ENCODE measurements around the gene PRKCI. TPM values are rescaled to one million over a fixed set of nuclear protein-coding genes. Genes with fewer than 3 reads are reported as not detected.
"Not testable (repeated sequence)": the region's sequence is repeated elsewhere in the genome, so short reads cannot be mapped to it uniquely, and the experiment has no call there.

Gene PRKCI
- total RNA-seq, 1 donor from 2014 or later = 95.8 TPM

GRCh38 chr3:170222647-170223541 is 670 bp downstream of the PRKCI start:
- FAIRE-seq (no peak), DNase-seq (ENCODE audit: low spot score in 2 of 2) (peak; percentile 40 to 48)

GRCh38 chr3:170225166-170225565 is 2.9 kb downstream of the PRKCI start:
- DNase-seq (ENCODE audit: low spot score in 2 of 2) = no peak
- no peak for FAIRE-seq

- DNase-seq (ENCODE audit: low spot score in 2 of 2) (no peak), FAIRE-seq (no peak)
Observed at GRCh38 chr3:170226426-170226960, 4.3 kb downstream of the PRKCI start.

DNA sequence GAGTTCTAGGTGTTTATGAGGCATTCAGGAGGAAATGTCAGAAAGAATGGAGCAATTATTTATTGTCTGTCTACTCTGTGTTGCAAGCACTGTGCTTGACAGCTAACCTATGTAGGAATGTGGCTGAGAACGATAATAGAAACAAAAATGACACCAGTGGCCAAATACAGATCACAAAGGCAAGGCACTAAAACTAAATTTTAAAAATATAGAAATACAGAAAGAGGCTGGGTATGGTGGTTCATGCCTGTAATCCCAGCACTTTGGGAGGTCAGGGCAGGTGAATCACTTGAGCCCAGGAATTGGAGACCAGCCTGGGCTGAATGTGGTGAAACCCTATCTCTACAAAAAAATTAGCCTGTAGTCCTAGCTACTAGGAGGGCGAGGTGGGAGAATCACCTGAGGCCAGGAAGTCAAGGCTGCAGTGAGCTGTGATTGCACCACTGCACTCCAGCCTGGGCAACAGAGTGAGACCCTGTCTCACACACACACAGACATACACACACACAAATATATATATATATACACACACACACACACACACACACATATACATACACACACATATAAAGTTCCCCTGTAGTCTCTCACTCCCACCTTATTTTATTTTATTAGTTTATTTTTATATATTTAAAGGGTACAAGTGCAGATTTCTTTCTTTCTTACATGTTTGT is 6.0 kb downstream of the PRKCI start:
- FAIRE-seq (no peak), DNase-seq (ENCODE audit: low spot score in 2 of 2) (no peak)

GRCh38 chr3:170232266-170232665 is 10.0 kb downstream of the PRKCI start:
- FAIRE-seq = no peak
- DNase-seq (ENCODE audit: low spot score in 2 of 2) = no peak

DNA sequence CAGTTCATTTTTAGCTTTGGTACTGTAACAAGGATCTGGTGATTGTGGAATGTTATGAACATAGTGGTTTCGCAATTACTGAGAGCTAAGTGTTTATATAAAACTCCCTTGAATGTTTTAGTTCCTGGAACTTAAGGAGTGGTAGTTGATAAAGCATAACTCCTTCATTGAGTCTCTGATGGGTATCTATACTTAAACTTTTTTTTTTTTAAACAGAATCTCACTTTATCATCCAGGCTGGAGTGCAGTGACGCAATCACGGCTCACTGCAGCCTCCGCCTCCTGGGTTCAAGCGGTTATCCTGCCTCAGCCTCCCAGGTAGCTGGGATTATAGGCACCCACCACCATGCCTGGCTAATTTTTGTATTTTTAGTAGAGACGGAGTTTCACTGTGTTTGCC is 11.3 kb downstream of the PRKCI start:
- no peak for DNase-seq (ENCODE audit: low spot score in 2 of 2)
- no peak for FAIRE-seq

DNA sequence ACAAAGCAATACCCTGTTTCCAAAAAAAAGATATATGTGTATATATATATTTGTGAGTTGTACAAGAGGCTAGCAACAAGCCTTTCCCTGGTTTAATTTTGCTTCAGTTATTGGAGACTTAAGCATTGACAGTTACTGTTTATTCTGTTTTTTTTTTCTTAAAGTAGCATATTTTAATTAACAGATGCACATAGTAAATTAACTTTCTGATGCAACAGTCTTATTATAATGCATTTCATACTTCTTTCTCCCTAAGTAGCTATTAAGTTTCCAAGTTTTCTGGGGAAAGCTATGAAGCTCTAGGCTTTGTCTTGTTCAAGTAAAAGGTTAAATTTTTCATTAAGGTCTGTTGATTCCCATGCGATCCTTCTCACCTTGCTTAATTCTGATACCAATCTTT is 17.9 kb downstream of the PRKCI start:
- DNase-seq (ENCODE audit: low spot score in 2 of 2) (no peak), FAIRE-seq (no peak)

DNA sequence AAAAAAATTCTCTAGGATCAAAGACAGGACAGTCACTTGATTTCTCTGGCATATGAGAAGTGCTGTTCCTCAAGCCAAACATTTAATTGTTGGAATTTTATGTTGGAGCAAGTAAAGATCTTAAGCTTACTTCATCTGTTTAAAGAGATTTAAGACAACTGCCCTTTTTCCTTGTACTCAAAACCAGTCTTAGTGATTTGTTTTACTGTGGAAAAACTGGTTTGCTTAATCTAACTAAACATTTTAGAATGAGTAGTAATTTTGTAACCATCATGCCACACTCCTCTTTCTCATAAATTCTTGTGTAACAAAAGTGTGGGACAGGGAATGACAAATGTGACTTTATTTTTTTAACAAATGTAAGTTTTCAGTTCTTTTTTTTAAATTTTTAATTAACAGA is 18.4 kb downstream of the PRKCI start:
- FAIRE-seq = peak; percentile 33

DNA sequence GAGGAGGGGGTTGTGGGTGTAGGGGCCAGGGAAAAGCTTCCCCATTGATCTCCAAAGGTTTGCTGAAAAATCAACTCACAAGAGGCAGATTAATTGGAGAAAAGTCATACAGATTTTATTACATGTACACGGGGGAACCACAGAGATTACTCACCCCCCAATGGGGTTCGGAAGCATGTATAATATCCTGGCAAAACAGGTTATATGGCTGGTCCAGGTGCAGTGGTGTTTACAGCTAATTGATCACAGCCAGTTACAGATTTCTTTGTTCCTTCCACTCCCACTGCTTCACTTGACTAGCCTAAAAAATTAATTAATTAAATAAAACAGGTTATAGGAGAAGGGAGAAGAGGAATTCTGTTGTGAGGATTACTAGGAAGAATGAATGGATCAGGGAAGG is 22.4 kb downstream of the PRKCI start:
- FAIRE-seq (no peak), DNase-seq (ENCODE audit: low spot score in 2 of 2) (no peak)

More for the DNA sequence above, 18.4 kb downstream of the PRKCI start:
- DNase-seq (ENCODE audit: low spot score in 2 of 2) = no peak

DNA sequence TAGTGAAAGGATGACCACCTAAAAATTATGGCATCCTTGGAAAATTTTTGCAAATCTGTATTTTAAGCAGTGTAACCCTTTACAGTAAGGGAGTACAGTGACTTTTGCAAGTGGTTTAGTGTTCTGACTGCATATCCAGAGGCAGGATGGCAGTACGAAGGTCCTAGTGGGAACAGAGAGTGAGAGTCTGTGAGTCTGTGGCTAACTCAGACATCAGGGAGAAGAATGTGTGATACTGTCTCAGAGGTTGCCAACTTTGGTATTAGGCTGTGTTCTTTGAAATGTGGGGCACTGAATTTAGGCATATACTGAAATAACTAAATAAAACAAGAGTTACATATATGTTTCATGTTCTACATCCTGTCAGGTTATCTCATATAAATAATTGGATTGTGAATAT is 25.7 kb downstream of the PRKCI start:
- DNase-seq (ENCODE audit: low spot score in 2 of 2) (no peak), FAIRE-seq (no peak)

GRCh38 chr3:170256597-170256996 is 34.4 kb downstream of the PRKCI start:
- FAIRE-seq = no peak

GRCh38 chr3:170257145-170257544 is 34.9 kb downstream of the PRKCI start:
- DNase-seq (ENCODE audit: low spot score in 2 of 2) (no peak), FAIRE-seq (no peak)

More at GRCh38 chr3:170256597-170256996, 34.4 kb downstream of the PRKCI start:
- no peak for DNase-seq (ENCODE audit: low spot score in 2 of 2)

- no peak for DNase-seq (ENCODE audit: low spot score in 2 of 2)
- FAIRE-seq = no peak
Observed at GRCh38 chr3:170258105-170258487, 35.9 kb downstream of the PRKCI start.

GRCh38 chr3:170259907-170260306 is 37.7 kb downstream of the PRKCI start:
- DNase-seq (ENCODE audit: low spot score in 2 of 2) (no peak), FAIRE-seq (no peak)

DNA sequence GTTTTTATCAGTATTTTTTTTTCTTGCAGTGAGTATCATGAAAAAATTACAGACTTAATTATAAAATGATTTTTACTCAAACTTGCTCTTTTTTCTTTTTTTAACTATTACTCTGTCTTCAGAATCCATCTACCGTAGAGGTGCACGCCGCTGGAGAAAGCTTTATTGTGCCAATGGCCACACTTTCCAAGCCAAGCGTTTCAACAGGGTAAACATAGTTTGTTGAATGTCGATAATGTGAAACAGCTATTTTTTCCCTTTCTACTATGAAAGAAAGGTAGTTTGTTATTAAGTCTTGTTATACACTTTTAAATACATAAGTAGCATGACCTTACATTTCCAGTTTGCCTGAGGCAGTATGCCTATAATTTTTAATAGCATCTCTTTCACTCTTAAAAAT is 45.6 kb downstream of the PRKCI start:
- FAIRE-seq (no peak), DNase-seq (ENCODE audit: low spot score in 2 of 2) (no peak)

DNA sequence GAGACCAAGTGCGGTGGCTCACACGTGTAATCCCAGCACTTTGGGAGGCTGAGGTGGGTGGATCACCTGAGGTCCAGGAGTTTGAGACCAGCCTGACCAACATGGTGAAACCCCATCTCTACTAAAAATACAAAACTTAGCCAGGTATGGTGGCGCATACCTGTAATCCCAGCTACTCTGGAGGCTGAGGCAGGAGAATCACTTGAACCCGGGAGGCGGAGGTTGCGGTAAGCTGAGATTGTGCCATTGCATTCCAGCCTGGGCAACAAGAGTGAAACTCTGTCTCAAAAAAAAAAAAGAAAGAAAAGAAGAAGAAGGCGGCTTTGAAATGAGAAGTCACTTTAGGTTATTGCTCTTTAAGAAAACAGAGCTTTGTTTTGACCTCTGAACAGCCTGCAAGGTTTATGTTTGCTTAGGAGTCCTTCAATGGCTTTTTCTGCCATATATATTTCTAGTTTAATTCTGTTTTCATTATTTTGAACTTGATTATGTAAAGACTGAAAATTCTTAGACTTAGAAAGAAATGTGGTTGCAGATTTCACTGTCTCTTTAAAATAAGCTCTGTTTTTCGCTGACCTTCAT is 47.5 kb downstream of the PRKCI start:
- FAIRE-seq; DNase-seq (ENCODE audit: low spot score in 2 of 2): not testable (repeated sequence)

- DNase-seq (ENCODE audit: low spot score in 2 of 2) = no peak
- no peak for FAIRE-seq
Observed at GRCh38 chr3:170270282-170270881, 48.2 kb downstream of the PRKCI start.

DNA sequence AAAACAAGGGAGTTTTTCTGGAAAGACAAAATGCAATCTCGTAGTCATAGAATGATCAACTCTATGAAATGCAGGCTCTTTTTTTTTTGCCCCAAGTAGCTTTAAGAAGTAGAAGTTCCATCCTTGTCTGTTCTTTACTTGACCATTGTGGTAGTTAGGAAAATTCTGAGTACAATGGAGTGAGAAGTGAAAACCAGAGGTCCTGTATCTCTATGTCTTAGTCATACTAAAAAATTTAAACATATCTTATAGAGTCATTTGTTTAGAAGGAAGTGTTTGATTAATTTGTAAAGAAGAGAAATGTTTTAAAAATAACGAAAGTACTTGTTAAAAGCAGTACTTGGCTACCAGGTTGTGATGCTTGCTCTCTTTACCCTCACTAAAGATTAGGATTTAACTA is 52.4 kb downstream of the PRKCI start:
- no peak for FAIRE-seq
- no peak for DNase-seq (ENCODE audit: low spot score in 2 of 2)

- FAIRE-seq (no peak), DNase-seq (ENCODE audit: low spot score in 2 of 2) (no peak)
Observed at GRCh38 chr3:170275832-170276231, 53.6 kb downstream of the PRKCI start.

GRCh38 chr3:170277311-170277710 is 55.1 kb downstream of the PRKCI start:
- not testable (repeated sequence) for DNase-seq (ENCODE audit: low spot score in 2 of 2); FAIRE-seq
